HG02678 (cell line): ENCODE measurements around the gene TUBD1.

ENCODE experiments used
- ATAC-seq: cut with Tn5 transposase; IDR thresholded peaks from one replicate; pipeline ENCODE4 v1.9.1; 2021; ENCODE audit warnings: mild to moderate bottlenecking, moderate library complexity; ENCODE audit not compliant: unreplicated experiment

TUBD1 gene

DNA sequence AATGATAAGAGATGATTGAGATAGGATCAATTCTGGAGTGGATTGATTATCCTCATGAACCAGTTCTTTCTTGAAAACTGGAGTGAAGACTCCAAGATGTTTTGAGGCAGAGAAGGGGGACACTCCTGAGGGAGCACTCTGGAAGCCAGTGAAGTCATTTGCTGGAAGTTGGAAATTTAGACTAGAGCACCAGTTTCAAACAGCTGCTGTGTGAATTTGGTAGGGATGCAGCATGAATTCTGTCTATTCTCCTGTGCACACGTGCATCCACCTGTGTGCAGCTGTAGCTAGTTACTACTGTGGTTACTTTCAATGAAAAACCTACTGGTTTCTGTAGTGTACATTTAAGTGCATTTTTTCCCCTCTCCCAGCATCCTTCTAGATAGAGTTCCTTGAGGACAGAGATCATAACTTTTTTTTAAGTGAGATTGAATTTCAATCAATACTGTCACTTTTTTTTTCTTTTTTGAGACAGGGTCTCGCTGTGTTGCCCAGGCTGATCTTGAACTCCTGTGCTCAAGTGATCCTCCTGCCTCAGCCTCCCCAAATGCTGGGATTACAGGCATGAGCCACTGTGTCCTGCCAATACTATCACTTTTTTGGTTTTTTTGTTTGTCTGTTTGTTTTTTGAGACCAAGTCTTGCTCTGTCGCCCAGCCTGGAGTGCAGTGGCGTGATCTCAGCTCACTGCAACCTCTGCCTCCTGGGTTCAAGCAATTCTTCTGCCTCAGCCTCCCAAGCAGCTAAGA is 65.9 kb downstream of the TUBD1 start:
- ATAC-seq, result no peak

GRCh38 chr17:59825533-59826322 is 67.0 kb downstream of the TUBD1 start:
- ATAC-seq, result no peak

DNA sequence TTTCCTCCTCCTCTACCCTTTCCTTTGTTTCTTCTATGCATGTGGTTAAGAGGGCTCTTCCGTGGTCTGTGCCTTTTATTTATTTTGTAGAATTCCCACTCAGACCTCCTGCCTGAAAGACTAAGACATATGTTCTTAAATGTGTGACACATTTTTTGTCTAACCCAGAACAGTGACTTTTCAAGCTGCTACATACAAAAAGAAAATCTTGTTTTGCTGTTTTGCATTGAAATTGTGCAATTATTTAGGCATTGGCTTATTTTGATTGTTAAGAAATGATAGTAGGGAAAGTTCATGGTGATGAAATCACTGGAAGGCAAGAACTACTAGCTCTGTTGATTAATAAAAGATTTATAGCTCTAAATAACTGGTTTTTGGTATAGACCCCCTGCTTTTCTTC is 76.8 kb downstream of the TUBD1 start:
- no peak for ATAC-seq

GRCh38 chr17:59814685-59815084 is 78.1 kb downstream of the TUBD1 start:
- no peak for ATAC-seq

DNA sequence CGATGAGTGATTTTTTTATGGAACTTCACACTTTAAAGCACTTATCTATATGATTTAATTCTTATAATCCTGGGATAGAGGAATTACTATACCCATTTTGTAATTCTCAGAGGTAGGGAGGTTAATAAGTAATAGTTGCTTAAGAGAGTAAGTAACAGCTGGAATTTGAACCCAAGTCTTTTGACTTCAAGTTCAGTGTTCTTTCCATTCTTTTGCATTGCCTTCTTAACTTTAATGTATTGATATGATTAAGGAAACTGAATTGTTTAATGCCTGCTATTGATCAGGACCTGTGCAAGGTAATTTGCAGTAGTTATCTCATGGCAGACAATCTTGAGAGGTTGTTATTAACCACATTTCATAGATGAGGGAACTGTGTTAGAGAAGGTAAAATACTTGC is 78.5 kb downstream of the TUBD1 start:
- no peak for ATAC-seq

DNA sequence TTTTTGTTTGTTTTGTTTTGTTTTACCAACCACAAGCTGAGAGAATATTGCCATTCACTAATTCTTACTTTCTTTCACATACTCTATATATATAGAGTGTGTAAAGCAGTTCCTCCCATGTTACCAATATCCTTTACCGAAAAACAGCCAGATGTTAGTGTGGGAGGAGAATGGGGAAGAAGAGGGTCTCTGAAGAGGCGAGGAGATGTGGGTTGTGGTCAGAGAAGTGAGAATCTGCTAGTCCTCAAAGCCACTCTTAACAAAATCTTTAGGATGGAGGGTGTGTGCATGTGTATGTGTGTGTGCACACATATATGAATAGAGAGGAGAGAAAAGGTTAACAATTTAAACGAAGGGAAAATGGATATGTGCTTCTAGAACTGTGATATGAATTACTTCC is 80.6 kb downstream of the TUBD1 start:
- no peak for ATAC-seq

GRCh38 chr17:59811209-59811608 is 81.5 kb downstream of the TUBD1 start:
- ATAC-seq, result no peak

- ATAC-seq, result no peak
Measured at GRCh38 chr17:59810894-59811153, 81.9 kb downstream of the TUBD1 start.
